T-helper 9 cell (primary cell): ENCODE results near the gene IFITM5.

ENCODE experiments used
- DNase-seq: peaks from one replicate; pipeline ENCODE4 v3.0.0-alpha.2; 2020

Gene IFITM5

GRCh38 chr11:257766-258493 lies 41.4 kb downstream of the IFITM5 start:
- no peak for DNase-seq

GRCh38 chr11:256952-257737 lies 42.2 kb downstream of the IFITM5 start:
- DNase-seq, result no peak

- no peak for DNase-seq
Observed at GRCh38 chr11:255816-256215, 43.5 kb downstream of the IFITM5 start.

- DNase-seq, result no peak
Observed at GRCh38 chr11:255176-255575, 44.1 kb downstream of the IFITM5 start.

- no peak for DNase-seq
Observed at GRCh38 chr11:253886-254270, 45.4 kb downstream of the IFITM5 start.

GRCh38 chr11:253160-253885 lies 46.0 kb downstream of the IFITM5 start:
- no peak for DNase-seq

GRCh38 chr11:252666-253065 lies 46.7 kb downstream of the IFITM5 start:
- no peak for DNase-seq

- DNase-seq, result no peak
Observed at GRCh38 chr11:251550-251949, 47.8 kb downstream of the IFITM5 start.

GRCh38 chr11:250740-251299 lies 48.5 kb downstream of the IFITM5 start:
- peak; percentile 76 for DNase-seq

- DNase-seq, result no peak
Observed at GRCh38 chr11:250274-250673, 49.1 kb downstream of the IFITM5 start.

GRCh38 chr11:249062-249461 lies 50.3 kb downstream of the IFITM5 start:
- no peak for DNase-seq
